ENCODE results near the gene LARGE2.

LARGE2 gene

DNA sequence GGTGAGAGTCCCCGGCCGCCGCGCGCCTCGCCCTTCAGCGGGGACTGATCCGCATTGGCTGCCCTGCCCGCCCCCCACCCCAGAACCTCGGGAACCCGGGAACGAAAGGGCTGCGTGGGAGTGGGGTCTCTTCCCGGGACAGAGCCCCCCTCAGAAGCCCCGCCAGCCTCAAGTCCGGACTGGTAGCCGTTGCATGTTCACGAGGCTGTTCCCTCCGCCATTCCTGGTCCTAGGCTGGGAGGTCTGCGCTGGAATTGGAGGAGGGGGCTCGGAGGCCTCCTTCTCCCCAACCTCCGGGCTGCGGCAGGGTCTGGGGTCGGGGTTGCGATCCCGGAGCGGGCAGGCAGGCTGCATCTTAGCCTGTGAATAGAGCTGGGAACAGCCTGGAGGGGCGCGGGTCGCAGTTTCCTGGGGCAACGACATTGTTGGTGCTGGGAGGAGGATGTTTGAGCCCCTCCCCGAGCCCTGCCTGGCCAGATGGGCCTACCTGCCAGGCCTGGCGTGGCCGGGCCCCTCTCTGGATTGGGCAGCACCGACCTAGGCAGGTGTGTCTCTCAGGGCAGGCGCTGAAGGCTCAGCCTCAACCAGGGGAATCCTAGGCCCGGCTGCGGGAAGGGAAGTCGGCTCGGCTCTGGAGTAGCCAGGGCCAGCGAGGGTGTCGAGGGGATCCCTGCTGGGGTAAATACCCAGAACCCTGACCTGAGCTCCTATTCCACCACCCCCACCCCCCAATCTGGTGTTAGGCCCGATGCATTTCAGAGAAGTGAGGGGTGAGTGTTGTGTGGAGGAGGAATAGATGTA is 36.3 kb upstream of the LARGE2 start:
- Histone ChIP-seq H3K27ac (ENCODE audit: low read depth, low read length) (no peak overlapping the region), H3K4me1 (ENCODE audit: control insufficient read depth, low read length) (peaks cover 8% of the 10 kb centered on the region), H3K27me3 (ENCODE audit: control insufficient read depth, low read length) (0 out of 2 replicates have a peak, but pooled peaks cover 5% of the 10 kb centered on the region), H3K9me2 (replicated peaks; ENCODE audit: control insufficient read depth, low read length) (no peaks in the 10 kb centered on the region), H3K4me2 (ENCODE audit: low read length) (peak overlapping the region; percentile 46), H4K20me1 (ENCODE audit: control insufficient read depth, insufficient read depth, low read depth, low read length) (0 out of 2 replicates have a peak, but pooled peaks cover 5% of the 10 kb centered on the region), H3K9me3 (ENCODE audit: control insufficient read depth, insufficient read depth, low read length) (no peaks in the 10 kb centered on the region), H3K79me2 (ENCODE audit: control insufficient read depth, low read length) (no peaks in the 10 kb centered on the region), H3F3A (ENCODE audit: control insufficient read depth, insufficient read depth) (no peaks in the 10 kb centered on the region), H3K36me3 (ENCODE audit: control insufficient read depth, low read length) (no peaks in the 10 kb centered on the region; the same call in 1 of the 2 replicates), H3K4me3 (ENCODE audit: low read length) (peak overlapping the region; percentile 51)
- TF ChIP-seq EZH2phosphoT487 (IDR thresholded peaks at IDR 0.05; ENCODE audit: borderline replicate concordance, low read length) = no peak
- TF ChIP-seq, protein P1, sequence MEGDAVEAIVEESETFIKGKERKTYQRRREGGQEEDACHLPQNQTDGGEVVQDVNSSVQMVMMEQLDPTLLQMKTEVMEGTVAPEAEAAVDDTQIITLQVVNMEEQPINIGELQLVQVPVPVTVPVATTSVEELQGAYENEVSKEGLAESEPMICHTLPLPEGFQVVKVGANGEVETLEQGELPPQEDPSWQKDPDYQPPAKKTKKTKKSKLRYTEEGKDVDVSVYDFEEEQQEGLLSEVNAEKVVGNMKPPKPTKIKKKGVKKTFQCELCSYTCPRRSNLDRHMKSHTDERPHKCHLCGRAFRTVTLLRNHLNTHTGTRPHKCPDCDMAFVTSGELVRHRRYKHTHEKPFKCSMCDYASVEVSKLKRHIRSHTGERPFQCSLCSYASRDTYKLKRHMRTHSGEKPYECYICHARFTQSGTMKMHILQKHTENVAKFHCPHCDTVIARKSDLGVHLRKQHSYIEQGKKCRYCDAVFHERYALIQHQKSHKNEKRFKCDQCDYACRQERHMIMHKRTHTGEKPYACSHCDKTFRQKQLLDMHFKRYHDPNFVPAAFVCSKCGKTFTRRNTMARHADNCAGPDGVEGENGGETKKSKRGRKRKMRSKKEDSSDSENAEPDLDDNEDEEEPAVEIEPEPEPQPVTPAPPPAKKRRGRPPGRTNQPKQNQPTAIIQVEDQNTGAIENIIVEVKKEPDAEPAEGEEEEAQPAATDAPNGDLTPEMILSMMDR (IDR thresholded peaks at IDR 0.05; ENCODE audit: low read depth, low read length, poor library complexity, severe bottlenecking) = no peak

DNA sequence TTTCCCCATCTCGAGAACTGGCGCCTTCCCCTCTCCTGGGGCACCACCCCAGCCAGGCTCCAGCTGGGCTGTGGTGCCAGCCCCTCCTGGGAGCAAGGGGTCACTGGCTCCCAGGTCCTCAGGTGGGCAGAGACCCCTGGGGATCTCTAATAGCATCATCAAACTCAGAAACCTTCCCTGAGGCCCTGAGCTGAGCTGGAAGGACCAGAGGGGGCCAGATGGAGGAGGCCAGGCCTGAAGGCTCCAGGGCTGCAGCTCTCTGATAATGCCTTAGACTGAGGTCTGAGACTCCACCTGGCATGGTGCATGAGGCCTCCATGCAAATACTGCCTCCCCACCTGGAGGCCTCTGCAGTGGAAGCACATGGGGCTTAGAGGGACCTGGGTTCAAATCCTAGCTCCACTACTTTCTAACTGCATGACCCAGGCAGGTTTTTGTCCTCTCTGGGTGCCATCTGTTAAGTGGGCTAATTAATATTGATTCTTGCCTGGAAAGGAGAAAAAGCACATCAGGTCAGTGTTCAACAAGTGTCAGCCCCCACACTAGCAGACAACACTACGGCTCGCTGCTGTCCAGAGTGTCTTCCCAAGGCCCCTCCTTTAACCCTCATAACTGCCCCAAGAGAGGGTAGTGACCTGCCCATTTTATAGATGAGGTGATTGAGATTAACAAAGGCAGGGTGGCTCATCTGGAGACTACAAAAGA is 35.5 kb upstream of the LARGE2 start:
- no peaks in the 10 kb centered on the region for H3K36me3 ChIP-seq (ENCODE audit: control insufficient read depth, low read length)
- no peaks in the 10 kb centered on the region for H3F3A ChIP-seq (ENCODE audit: control insufficient read depth, insufficient read depth)
- H3K9me3 ChIP-seq (ENCODE audit: control insufficient read depth, insufficient read depth, low read length) = no peaks in the 10 kb centered on the region
- 0 out of 2 replicates have a peak, but pooled peaks cover 5% of the 10 kb centered on the region for H4K20me1 ChIP-seq (ENCODE audit: control insufficient read depth, insufficient read depth, low read depth, low read length)
- no peaks in the 10 kb centered on the region for H3K79me2 ChIP-seq (ENCODE audit: control insufficient read depth, low read length)
- no peaks in the 10 kb centered on the region for H3K9me2 ChIP-seq (replicated peaks; ENCODE audit: control insufficient read depth, low read length)
- H3K4me3 ChIP-seq (ENCODE audit: low read length) = no peak overlapping the region
- TF ChIP-seq, protein P1 (IDR thresholded peaks at IDR 0.05; ENCODE audit: low read depth, low read length, poor library complexity, severe bottlenecking) = no peak
- TF ChIP-seq EZH2phosphoT487 (IDR thresholded peaks at IDR 0.05; ENCODE audit: borderline replicate concordance, low read length) = no peak
- no peak overlapping the region for H3K4me2 ChIP-seq (ENCODE audit: low read length)
- no peak overlapping the region for H3K27ac ChIP-seq (ENCODE audit: low read depth, low read length)
- H3K27me3 ChIP-seq (ENCODE audit: control insufficient read depth, low read length) = 0 out of 2 replicates have a peak, but pooled peaks cover 7% of the 10 kb centered on the region
- H3K4me1 ChIP-seq (ENCODE audit: control insufficient read depth, low read length) = peaks cover 8% of the 10 kb centered on the region

DNA sequence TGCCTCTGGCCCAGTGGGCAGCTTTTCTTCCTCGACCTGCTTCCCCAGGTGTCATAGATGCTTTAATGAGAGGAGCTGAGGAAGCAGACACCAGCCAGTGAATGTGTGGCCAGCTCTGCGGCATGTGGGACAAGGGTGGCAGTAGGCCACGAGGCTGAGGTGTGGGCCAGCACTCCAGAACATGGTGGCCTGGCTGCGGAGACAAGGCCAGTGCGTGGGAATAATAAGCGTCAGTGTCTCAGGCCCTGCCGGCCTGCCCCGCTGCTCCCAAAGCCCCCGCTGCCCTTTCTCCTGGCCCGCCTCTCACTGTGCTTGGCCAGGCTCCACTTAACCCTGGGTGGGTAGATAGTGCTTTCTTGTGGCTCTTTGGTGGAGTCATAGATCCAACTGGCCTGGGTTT is 34.9 kb upstream of the LARGE2 start:
- no peak overlapping the region for H3K27ac ChIP-seq (ENCODE audit: low read depth, low read length)

More for the DNA sequence above, 34.9 kb upstream of the LARGE2 start:
- Histone ChIP-seq H3K4me2 (ENCODE audit: low read length) (no peak overlapping the region), H3F3A (ENCODE audit: control insufficient read depth, insufficient read depth) (no peaks in the 10 kb centered on the region), H3K9me3 (ENCODE audit: control insufficient read depth, insufficient read depth, low read length) (no peaks in the 10 kb centered on the region), H3K9me2 (replicated peaks; ENCODE audit: control insufficient read depth, low read length) (no peaks in the 10 kb centered on the region), H3K4me3 (ENCODE audit: low read length) (no peak overlapping the region), H3K4me1 (ENCODE audit: control insufficient read depth, low read length) (peaks cover 8% of the 10 kb centered on the region), H3K79me2 (ENCODE audit: control insufficient read depth, low read length) (no peaks in the 10 kb centered on the region), H4K20me1 (ENCODE audit: control insufficient read depth, insufficient read depth, low read depth, low read length) (0 out of 2 replicates have a peak, but pooled peaks cover 5% of the 10 kb centered on the region), H3K36me3 (ENCODE audit: control insufficient read depth, low read length) (no peaks in the 10 kb centered on the region), H3K27me3 (ENCODE audit: control insufficient read depth, low read length) (0 out of 2 replicates have a peak, but pooled peaks cover 7% of the 10 kb centered on the region)
- TF ChIP-seq, protein P1 (IDR thresholded peaks at IDR 0.05; ENCODE audit: low read depth, low read length, poor library complexity, severe bottlenecking) = no peak
- no peak for TF ChIP-seq EZH2phosphoT487 (IDR thresholded peaks at IDR 0.05; ENCODE audit: borderline replicate concordance, low read length)

Measured in DOHH2 (cell line).